ENCODE measurements around the gene FIG4.

DNA sequence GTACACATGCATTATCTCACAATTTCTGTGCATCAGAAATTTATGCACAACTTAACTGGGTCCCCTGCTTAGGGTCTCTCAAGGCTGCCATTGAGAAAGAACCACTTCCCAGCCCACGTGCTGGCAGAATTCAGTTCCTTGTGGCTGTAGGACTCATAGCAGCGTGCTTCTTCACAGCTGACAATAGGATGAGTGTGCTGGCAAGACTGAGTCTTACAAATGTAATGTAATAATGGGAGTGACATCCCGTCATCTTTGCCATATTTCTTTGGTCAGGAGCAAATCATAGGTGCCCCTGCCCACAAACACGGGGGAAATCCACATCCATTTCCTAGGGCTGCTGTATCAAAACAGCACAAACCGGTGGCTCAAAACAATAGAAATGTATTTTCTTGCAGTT is 77.4 kb downstream of the FIG4 start:
- no peak for TF ChIP-seq EZH2 (IDR thresholded peaks at IDR 0.05; ENCODE audit: borderline replicate concordance, low read depth, low read length, poor library complexity, severe bottlenecking)
- TF ChIP-seq, protein P1, sequence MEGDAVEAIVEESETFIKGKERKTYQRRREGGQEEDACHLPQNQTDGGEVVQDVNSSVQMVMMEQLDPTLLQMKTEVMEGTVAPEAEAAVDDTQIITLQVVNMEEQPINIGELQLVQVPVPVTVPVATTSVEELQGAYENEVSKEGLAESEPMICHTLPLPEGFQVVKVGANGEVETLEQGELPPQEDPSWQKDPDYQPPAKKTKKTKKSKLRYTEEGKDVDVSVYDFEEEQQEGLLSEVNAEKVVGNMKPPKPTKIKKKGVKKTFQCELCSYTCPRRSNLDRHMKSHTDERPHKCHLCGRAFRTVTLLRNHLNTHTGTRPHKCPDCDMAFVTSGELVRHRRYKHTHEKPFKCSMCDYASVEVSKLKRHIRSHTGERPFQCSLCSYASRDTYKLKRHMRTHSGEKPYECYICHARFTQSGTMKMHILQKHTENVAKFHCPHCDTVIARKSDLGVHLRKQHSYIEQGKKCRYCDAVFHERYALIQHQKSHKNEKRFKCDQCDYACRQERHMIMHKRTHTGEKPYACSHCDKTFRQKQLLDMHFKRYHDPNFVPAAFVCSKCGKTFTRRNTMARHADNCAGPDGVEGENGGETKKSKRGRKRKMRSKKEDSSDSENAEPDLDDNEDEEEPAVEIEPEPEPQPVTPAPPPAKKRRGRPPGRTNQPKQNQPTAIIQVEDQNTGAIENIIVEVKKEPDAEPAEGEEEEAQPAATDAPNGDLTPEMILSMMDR (conservative IDR thresholded peaks at IDR 0.05; ENCODE audit: low read depth, low read length) = no peak

Data from A673 (cell line).